ENCODE data around the gene SLC25A13.

The SLC25A13 gene

GRCh38 chr7:96284240-96284639 lies 37.7 kb downstream of the SLC25A13 start:
- Histone ChIP-seq H2BK120ac (ENCODE audit: insufficient read depth, low read length, poor library complexity) (no peak overlapping the region), H2BK12ac (ENCODE audit: low read length) (no peak overlapping the region), H3K23ac (ENCODE audit: low read length) (no peak overlapping the region), H3K18ac (ENCODE audit: low read length) (no peak overlapping the region), H3K27me3 (ENCODE audit: insufficient read depth, low read length) (no peaks in the 10 kb centered on the region), H3K9me3 (ENCODE audit: insufficient read depth, low read depth, low read length) (no peaks in the 10 kb centered on the region), H3K79me1 (ENCODE audit: low read length) (no peaks in the 10 kb centered on the region), H4K8ac (ENCODE audit: low read depth, low read length) (no peak overlapping the region), H2AFZ (ENCODE audit: insufficient read depth, low read length, poor library complexity) (no peak overlapping the region), H2AK5ac (ENCODE audit: low read length) (no peak overlapping the region), H3K4me3 (ENCODE audit: low read depth, low read length) (no peak overlapping the region), H2BK5ac (ENCODE audit: low read depth, low read length, poor library complexity) (no peak overlapping the region), H3K4me2 (ENCODE audit: low read length) (no peak overlapping the region), H3K4ac (ENCODE audit: low read depth, low read length) (no peak overlapping the region), H3K9ac (ENCODE audit: low read length) (no peak overlapping the region), H3K36me3 (ENCODE audit: control insufficient read depth in 1 of 2, insufficient read depth in 2 of 2, low read length in 2 of 2) (peaks cover 0 to 2% of the 10 kb centered on the region in 2 experiments), H3K79me2 (ENCODE audit: control insufficient read depth, insufficient read depth, low read length, poor library complexity) (no peaks in the 10 kb centered on the region), H4K91ac (ENCODE audit: low read depth, low read length) (no peak overlapping the region), H3K4me1 (ENCODE audit: control insufficient read depth in 1 of 2, insufficient read depth in 2 of 2, low read length in 2 of 2) (no peaks in the 10 kb centered on the region), H4K12ac (ENCODE audit: low read depth, low read length) (no peak overlapping the region), H3K27ac (ENCODE audit: low read depth, low read length) (no peak overlapping the region), H3K14ac (ENCODE audit: low read length) (no peak overlapping the region)
- no peak for DNase-seq
- no CpG with 5 or more reads among the region's 2 CpGs for WGBS (ENCODE audit: extremely low coverage, insufficient coverage, insufficient read length)

- Histone ChIP-seq H3K79me2 (ENCODE audit: control insufficient read depth, insufficient read depth, low read length, poor library complexity) (no peaks in the 10 kb centered on the region), H3K4me1 (ENCODE audit: control insufficient read depth in 1 of 2, insufficient read depth in 2 of 2, low read length in 2 of 2) (no peaks in the 10 kb centered on the region), H2AFZ (ENCODE audit: insufficient read depth, low read length, poor library complexity) (no peak overlapping the region)
Observed at GRCh38 chr7:96282835-96283234, 39.1 kb downstream of the SLC25A13 start.

GRCh38 chr7:96277921-96278320 lies 44.0 kb downstream of the SLC25A13 start:
- Histone ChIP-seq H2AFZ (ENCODE audit: insufficient read depth, low read length, poor library complexity) (no peak overlapping the region), H3K4me3 (ENCODE audit: low read depth, low read length) (no peak overlapping the region), H3K27me3 (ENCODE audit: insufficient read depth, low read length) (no peaks in the 10 kb centered on the region), H4K91ac (ENCODE audit: low read depth, low read length) (no peak overlapping the region), H4K12ac (ENCODE audit: low read depth, low read length) (no peak overlapping the region), H3K9me3 (ENCODE audit: insufficient read depth, low read depth, low read length) (no peaks in the 10 kb centered on the region), H3K4me1 (ENCODE audit: control insufficient read depth in 1 of 2, insufficient read depth in 2 of 2, low read length in 2 of 2) (no peaks in the 10 kb centered on the region), H2BK5ac (ENCODE audit: low read depth, low read length, poor library complexity) (no peak overlapping the region), H2BK120ac (ENCODE audit: insufficient read depth, low read length, poor library complexity) (no peak overlapping the region), H3K14ac (ENCODE audit: low read length) (no peak overlapping the region), H3K4ac (ENCODE audit: low read depth, low read length) (no peak overlapping the region), H3K23ac (ENCODE audit: low read length) (no peak overlapping the region), H3K36me3 (ENCODE audit: control insufficient read depth in 1 of 2, insufficient read depth in 2 of 2, low read length in 2 of 2) (no peaks in the 10 kb centered on the region), H4K8ac (ENCODE audit: low read depth, low read length) (no peak overlapping the region), H3K4me2 (ENCODE audit: low read length) (no peak overlapping the region), H2AK5ac (ENCODE audit: low read length) (no peak overlapping the region), H3K18ac (ENCODE audit: low read length) (no peak overlapping the region), H2BK12ac (ENCODE audit: low read length) (no peak overlapping the region), H3K9ac (ENCODE audit: low read length) (no peak overlapping the region), H3K79me1 (ENCODE audit: low read length) (no peaks in the 10 kb centered on the region), H3K27ac (ENCODE audit: low read depth, low read length) (no peak overlapping the region), H3K79me2 (ENCODE audit: control insufficient read depth, insufficient read depth, low read length, poor library complexity) (no peaks in the 10 kb centered on the region)
- no peak for DNase-seq
- WGBS (ENCODE audit: extremely low coverage, insufficient coverage, insufficient read length) = no CpG with 5 or more reads among the region's 4 CpGs

More at GRCh38 chr7:96282835-96283234, 39.1 kb downstream of the SLC25A13 start:
- no peak overlapping the region for H3K23ac ChIP-seq (ENCODE audit: low read length)
- H3K4me3 ChIP-seq (ENCODE audit: low read depth, low read length) = no peak overlapping the region
- H3K79me1 ChIP-seq (ENCODE audit: low read length) = no peaks in the 10 kb centered on the region
- WGBS (ENCODE audit: extremely low coverage, insufficient coverage, insufficient read length) = no CpG with 5 or more reads among the region's 1 CpG
- H4K91ac ChIP-seq (ENCODE audit: low read depth, low read length) = no peak overlapping the region
- H2BK120ac ChIP-seq (ENCODE audit: insufficient read depth, low read length, poor library complexity) = no peak overlapping the region
- no peak overlapping the region for H3K4me2 ChIP-seq (ENCODE audit: low read length)
- H3K27me3 ChIP-seq (ENCODE audit: insufficient read depth, low read length) = no peaks in the 10 kb centered on the region
- H2BK5ac ChIP-seq (ENCODE audit: low read depth, low read length, poor library complexity) = no peak overlapping the region
- H3K9ac ChIP-seq (ENCODE audit: low read length) = no peak overlapping the region
- H3K36me3 ChIP-seq (ENCODE audit: control insufficient read depth in 1 of 2, insufficient read depth in 2 of 2, low read length in 2 of 2) = no peaks in the 10 kb centered on the region
- no peak overlapping the region for H3K14ac ChIP-seq (ENCODE audit: low read length)
- H2BK12ac ChIP-seq (ENCODE audit: low read length) = no peak overlapping the region
- H3K18ac ChIP-seq (ENCODE audit: low read length) = no peak overlapping the region
- no peak overlapping the region for H4K8ac ChIP-seq (ENCODE audit: low read depth, low read length)
- DNase-seq = no peak
- no peak overlapping the region for H3K4ac ChIP-seq (ENCODE audit: low read depth, low read length)
- no peaks in the 10 kb centered on the region for H3K9me3 ChIP-seq (ENCODE audit: insufficient read depth, low read depth, low read length)
- no peak overlapping the region for H3K27ac ChIP-seq (ENCODE audit: low read depth, low read length)
- H2AK5ac ChIP-seq (ENCODE audit: low read length) = no peak overlapping the region
- H4K12ac ChIP-seq (ENCODE audit: low read depth, low read length) = no peak overlapping the region

DNA sequence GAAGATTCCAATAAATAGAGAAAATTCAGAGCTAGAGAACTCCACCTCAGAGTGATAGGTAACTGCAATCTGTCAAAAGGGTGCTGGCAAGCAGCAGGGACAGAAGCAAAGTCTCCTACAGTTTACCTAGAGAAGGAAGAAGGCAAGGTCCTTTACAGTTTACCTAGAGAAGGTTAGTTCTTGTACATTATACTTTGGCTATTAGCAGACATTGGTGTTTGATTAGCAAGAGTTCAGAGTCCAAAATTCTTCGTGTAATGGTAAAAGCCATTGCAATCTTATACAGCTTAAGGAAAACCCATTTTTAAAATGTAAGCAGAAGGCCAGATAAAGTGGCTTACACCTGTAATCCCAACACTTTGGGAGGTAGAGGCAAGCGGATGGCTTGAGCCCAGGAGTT lies 45.9 kb downstream of the SLC25A13 start:
- H3K79me1 ChIP-seq (ENCODE audit: low read length) = no peaks in the 10 kb centered on the region
- H4K12ac ChIP-seq (ENCODE audit: low read depth, low read length) = no peak overlapping the region
- H3K27ac ChIP-seq (ENCODE audit: low read depth, low read length) = no peak overlapping the region
- no peak overlapping the region for H3K4ac ChIP-seq (ENCODE audit: low read depth, low read length)
- no peaks in the 10 kb centered on the region for H3K79me2 ChIP-seq (ENCODE audit: control insufficient read depth, insufficient read depth, low read length, poor library complexity)
- no peaks in the 10 kb centered on the region for H3K27me3 ChIP-seq (ENCODE audit: insufficient read depth, low read length)
- WGBS (ENCODE audit: extremely low coverage, insufficient coverage, insufficient read length) = no CpG with 5 or more reads among the region's 2 CpGs
- H3K18ac ChIP-seq (ENCODE audit: low read length) = no peak overlapping the region
- no peaks in the 10 kb centered on the region for H3K9me3 ChIP-seq (ENCODE audit: insufficient read depth, low read depth, low read length)
- H2BK120ac ChIP-seq (ENCODE audit: insufficient read depth, low read length, poor library complexity) = no peak overlapping the region
- H4K8ac ChIP-seq (ENCODE audit: low read depth, low read length) = no peak overlapping the region
- no peak overlapping the region for H2BK12ac ChIP-seq (ENCODE audit: low read length)
- no peak overlapping the region for H3K23ac ChIP-seq (ENCODE audit: low read length)
- H3K4me1 ChIP-seq (ENCODE audit: control insufficient read depth in 1 of 2, insufficient read depth in 2 of 2, low read length in 2 of 2) = no peaks in the 10 kb centered on the region
- H2AK5ac ChIP-seq (ENCODE audit: low read length) = no peak overlapping the region
- H2BK5ac ChIP-seq (ENCODE audit: low read depth, low read length, poor library complexity) = no peak overlapping the region
- no peak overlapping the region for H3K4me2 ChIP-seq (ENCODE audit: low read length)
- no peak for DNase-seq
- no peak overlapping the region for H4K91ac ChIP-seq (ENCODE audit: low read depth, low read length)
- no peak overlapping the region for H2AFZ ChIP-seq (ENCODE audit: insufficient read depth, low read length, poor library complexity)
- H3K14ac ChIP-seq (ENCODE audit: low read length) = no peak overlapping the region
- no peak overlapping the region for H3K9ac ChIP-seq (ENCODE audit: low read length)
- H3K36me3 ChIP-seq (ENCODE audit: control insufficient read depth in 1 of 2, insufficient read depth in 2 of 2, low read length in 2 of 2) = no peaks in the 10 kb centered on the region
- H3K4me3 ChIP-seq (ENCODE audit: low read depth, low read length) = no peak overlapping the region
